Thyroid gland (tissue), 4 donors: ENCODE measurements around the gene SLC22A5.

Experiments
- POLR2A ChIP-seq, 2 donors: fragments of 450-650 bp; IDR thresholded peaks; one replicate each; pipeline ENCODE4 v1.6.1; 2017; ENCODE audit warnings: antibody characterized with exemption in 2 of 2, mild to moderate bottlenecking in 2 of 2, moderate library complexity in 1 of 2
- TF ChIP-seq, protein P1 (sequence below), 6 experiments: fragments of 200-600 bp in 3 of 6; fragments of 450-650 bp in 3 of 6; sonication (generic) in 3 of 6; IDR thresholded peaks; one replicate each; pipeline ENCODE4 v1.5.1; 2016 to 2019; ENCODE audit warnings: antibody characterized with exemption in 6 of 6, mild to moderate bottlenecking in 2 of 6, inconsistent platforms in 1 of 6, moderate library complexity in 1 of 6

GRCh38 chr5:132428147-132428482 is 58.6 kb downstream of the SLC22A5 start:
- no peak for TF ChIP-seq POLR2A (IDR thresholded peaks at IDR 0.05)
- TF ChIP-seq, protein P1, sequence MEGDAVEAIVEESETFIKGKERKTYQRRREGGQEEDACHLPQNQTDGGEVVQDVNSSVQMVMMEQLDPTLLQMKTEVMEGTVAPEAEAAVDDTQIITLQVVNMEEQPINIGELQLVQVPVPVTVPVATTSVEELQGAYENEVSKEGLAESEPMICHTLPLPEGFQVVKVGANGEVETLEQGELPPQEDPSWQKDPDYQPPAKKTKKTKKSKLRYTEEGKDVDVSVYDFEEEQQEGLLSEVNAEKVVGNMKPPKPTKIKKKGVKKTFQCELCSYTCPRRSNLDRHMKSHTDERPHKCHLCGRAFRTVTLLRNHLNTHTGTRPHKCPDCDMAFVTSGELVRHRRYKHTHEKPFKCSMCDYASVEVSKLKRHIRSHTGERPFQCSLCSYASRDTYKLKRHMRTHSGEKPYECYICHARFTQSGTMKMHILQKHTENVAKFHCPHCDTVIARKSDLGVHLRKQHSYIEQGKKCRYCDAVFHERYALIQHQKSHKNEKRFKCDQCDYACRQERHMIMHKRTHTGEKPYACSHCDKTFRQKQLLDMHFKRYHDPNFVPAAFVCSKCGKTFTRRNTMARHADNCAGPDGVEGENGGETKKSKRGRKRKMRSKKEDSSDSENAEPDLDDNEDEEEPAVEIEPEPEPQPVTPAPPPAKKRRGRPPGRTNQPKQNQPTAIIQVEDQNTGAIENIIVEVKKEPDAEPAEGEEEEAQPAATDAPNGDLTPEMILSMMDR (IDR thresholded peaks at IDR 0.05): no peak
